ES-I3 (cell line): ENCODE data around the gene CXCR5.

Experiments
- H3K36me3 ChIP-seq: 2 replicates; pipeline ENCODE4 v1.6.1; 2013; ENCODE audit warnings: mild to moderate bottlenecking, low read length, control low read depth, moderate library complexity; ENCODE audit not compliant: insufficient read depth
- H3K4me1 ChIP-seq: 2 replicates; pipeline ENCODE4 v1.6.1; 2013; ENCODE audit warnings: mild to moderate bottlenecking, control low read depth, low read length; ENCODE audit not compliant: insufficient read depth
- H3K9ac ChIP-seq: 2 replicates; pipeline ENCODE4 v1.6.1; 2013; ENCODE audit warnings: low read depth, mild to moderate bottlenecking, low read length, moderate library complexity
- H3K9me3 ChIP-seq: 2 replicates; pipeline ENCODE4 v1.6.1; 2013; ENCODE audit warnings: mild to moderate bottlenecking, low read length, moderate library complexity; ENCODE audit not compliant: control insufficient read depth, insufficient read depth

CXCR5 gene

GRCh38 chr11:118885319-118885718 lies 1.6 kb downstream of the CXCR5 start:
- Histone ChIP-seq H3K9ac (no peak overlapping the region), H3K36me3 (no peaks in the 10 kb centered on the region), H3K9me3 (no peaks in the 10 kb centered on the region), H3K4me1 (peaks cover 16% of the 10 kb centered on the region; the same call in 1 of the 2 replicates)

DNA sequence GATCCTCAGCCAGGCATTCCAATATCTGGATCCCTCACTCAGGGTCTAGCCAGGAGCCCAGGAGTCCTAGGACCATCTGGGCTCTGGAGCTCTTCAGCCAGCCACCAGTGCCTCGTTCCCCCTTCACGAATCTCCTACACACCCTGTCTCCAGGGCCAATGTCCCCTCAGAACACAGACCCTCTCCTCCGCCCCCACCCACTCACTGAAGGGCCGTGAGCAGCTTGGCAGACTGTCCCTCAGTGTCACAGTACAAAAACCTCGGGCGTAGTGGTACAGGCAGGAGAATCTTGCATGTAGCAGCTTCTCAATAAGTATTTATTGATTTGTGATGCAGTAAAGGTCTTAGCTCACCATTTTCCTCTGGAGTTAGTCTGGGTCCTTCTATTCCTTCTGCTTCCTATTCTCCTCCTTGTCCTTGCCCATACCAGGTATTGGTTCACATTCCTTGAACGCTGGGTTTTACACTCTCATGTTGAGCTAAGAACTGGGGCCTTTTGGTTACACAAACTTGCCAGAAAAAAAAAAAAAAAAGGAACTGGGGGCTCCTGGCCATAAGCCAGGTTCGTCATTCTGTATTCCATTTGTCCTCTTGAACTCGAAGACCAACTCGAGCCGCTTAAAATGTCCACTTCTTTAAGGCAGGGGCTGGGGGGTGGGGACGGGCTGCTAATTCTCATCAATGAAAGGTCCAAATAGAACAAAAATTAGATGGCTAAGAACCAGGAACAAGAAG lies 2.3 kb downstream of the CXCR5 start:
- H3K36me3 ChIP-seq: no peaks in the 10 kb centered on the region
- H3K9ac ChIP-seq: no peak overlapping the region
- H3K4me1 ChIP-seq: peaks cover 16% of the 10 kb centered on the region; the same call in 1 of the 2 replicates

DNA sequence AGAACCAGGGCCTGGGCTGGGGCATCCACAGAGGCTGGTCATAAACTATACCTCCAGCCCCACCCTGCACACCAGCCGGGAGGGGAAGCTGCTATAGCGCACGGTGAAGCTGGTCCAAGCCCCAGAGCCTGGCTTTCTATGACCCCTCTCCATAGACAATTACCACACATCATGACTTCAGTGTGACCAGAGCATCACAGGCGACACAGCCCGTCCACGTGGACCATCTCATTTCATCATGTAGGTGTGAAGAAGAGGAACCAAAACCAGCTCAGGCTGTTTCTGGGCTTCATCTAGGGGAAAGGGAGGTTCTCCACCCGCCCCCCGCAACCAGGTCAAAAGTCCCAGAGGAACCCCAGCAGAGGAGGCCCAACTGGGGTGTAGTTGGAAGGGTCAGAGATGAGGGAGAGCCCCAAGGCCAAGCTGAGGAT lies 3.0 kb downstream of the CXCR5 start:
- Histone ChIP-seq H3K9me3 (no peaks in the 10 kb centered on the region), H3K9ac (no peak overlapping the region), H3K4me1 (peaks cover 16% of the 10 kb centered on the region; the same call in 1 of the 2 replicates), H3K36me3 (no peaks in the 10 kb centered on the region)

More for the DNA sequence above, 2.3 kb downstream of the CXCR5 start:
- H3K9me3 ChIP-seq: no peaks in the 10 kb centered on the region

- Histone ChIP-seq H3K36me3 (no peaks in the 10 kb centered on the region), H3K4me1 (peaks cover 16% of the 10 kb centered on the region; the same call in 1 of the 2 replicates), H3K9me3 (no peaks in the 10 kb centered on the region), H3K9ac (no peak overlapping the region)
Observed at GRCh38 chr11:118887206-118887605, 3.5 kb downstream of the CXCR5 start.

DNA sequence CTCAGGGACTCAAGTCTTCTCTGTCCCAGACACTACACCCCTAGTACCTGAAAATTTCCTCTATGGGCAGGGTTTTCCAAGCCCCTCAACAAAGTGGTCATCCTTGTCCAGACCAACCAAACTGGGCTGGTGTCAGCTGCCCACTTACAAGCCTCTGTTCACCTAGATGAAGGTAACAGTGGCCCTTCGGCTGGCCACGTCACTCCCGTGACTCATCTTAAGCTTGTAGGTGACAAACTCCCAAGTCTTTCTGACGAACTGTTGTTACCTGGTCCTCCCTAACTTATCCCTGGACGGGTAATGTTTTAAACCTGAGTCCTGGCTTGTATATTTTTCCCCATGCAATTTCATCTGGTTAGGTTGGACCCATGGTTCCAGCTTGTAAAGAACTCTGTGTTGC lies 4.7 kb downstream of the CXCR5 start:
- Histone ChIP-seq H3K4me1 (peaks cover 16% of the 10 kb centered on the region; the same call in 1 of the 2 replicates), H3K9ac (no peak overlapping the region), H3K36me3 (no peaks in the 10 kb centered on the region), H3K9me3 (no peaks in the 10 kb centered on the region)

GRCh38 chr11:118889797-118890196 lies 6.1 kb downstream of the CXCR5 start:
- Histone ChIP-seq H3K9ac (no peak overlapping the region), H3K4me1 (peaks cover 16% of the 10 kb centered on the region; the same call in 1 of the 2 replicates), H3K36me3 (no peaks in the 10 kb centered on the region), H3K9me3 (no peaks in the 10 kb centered on the region)

DNA sequence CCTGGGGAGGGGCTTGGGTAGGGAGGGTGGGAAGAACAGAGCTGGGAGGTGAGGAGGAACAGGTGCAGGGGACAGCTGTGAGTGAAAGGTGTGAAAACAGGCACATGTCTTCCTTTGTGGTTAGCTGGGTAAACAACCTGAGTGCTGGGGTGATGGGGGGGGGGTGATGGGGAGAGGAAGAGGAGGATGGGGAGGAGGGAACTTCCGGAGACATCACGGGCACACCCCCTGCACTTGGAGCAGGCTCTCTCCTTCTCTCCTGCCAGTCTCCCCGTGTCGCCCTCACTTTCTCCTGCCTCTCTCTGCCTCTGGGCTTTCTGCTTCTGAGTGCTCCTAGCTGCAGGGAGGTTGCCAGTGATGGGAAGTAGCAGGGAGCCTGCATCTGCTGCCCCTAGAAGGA lies 8.8 kb downstream of the CXCR5 start:
- Histone ChIP-seq H3K4me1 (peaks cover 20% of the 10 kb centered on the region; the same call in 1 of the 2 replicates), H3K9ac (no peak overlapping the region), H3K36me3 (no peaks in the 10 kb centered on the region), H3K9me3 (no peaks in the 10 kb centered on the region)

GRCh38 chr11:118892964-118893363 lies 9.3 kb downstream of the CXCR5 start:
- Histone ChIP-seq H3K4me1 (peaks cover 16% of the 10 kb centered on the region; the same call in 1 of the 2 replicates), H3K36me3 (no peaks in the 10 kb centered on the region), H3K9me3 (no peaks in the 10 kb centered on the region), H3K9ac (no peak overlapping the region)

- H3K4me1 ChIP-seq: peaks cover 11% of the 10 kb centered on the region; the same call in 1 of the 2 replicates
- no peaks in the 10 kb centered on the region for H3K36me3 ChIP-seq
Observed at GRCh38 chr11:118893662-118894061, 10.0 kb downstream of the CXCR5 start.

DNA sequence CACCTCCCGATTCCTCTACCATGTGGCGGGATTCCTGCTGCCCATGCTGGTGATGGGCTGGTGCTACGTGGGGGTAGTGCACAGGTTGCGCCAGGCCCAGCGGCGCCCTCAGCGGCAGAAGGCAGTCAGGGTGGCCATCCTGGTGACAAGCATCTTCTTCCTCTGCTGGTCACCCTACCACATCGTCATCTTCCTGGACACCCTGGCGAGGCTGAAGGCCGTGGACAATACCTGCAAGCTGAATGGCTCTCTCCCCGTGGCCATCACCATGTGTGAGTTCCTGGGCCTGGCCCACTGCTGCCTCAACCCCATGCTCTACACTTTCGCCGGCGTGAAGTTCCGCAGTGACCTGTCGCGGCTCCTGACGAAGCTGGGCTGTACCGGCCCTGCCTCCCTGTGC lies 10.5 kb downstream of the CXCR5 start:
- no peaks in the 10 kb centered on the region for H3K9me3 ChIP-seq
- H3K4me1 ChIP-seq: peaks cover 9% of the 10 kb centered on the region; the same call in 1 of the 2 replicates
- H3K9ac ChIP-seq: no peak overlapping the region
- no peaks in the 10 kb centered on the region for H3K36me3 ChIP-seq

More at GRCh38 chr11:118893662-118894061, 10.0 kb downstream of the CXCR5 start:
- Histone ChIP-seq H3K9me3 (no peaks in the 10 kb centered on the region), H3K9ac (no peak overlapping the region)

GRCh38 chr11:118895093-118896039 lies 11.7 kb downstream of the CXCR5 start:
- Histone ChIP-seq H3K9ac (no peak overlapping the region), H3K36me3 (peaks cover 7% of the 10 kb centered on the region; the same call in 1 of the 2 replicates), H3K9me3 (no peaks in the 10 kb centered on the region), H3K4me1 (peaks cover 7% of the 10 kb centered on the region; the same call in 1 of the 2 replicates)

GRCh38 chr11:118896472-118896913 lies 12.8 kb downstream of the CXCR5 start:
- Histone ChIP-seq H3K9ac (no peak overlapping the region), H3K36me3 (peaks cover 7% of the 10 kb centered on the region; the same call in 1 of the 2 replicates), H3K9me3 (no peaks in the 10 kb centered on the region), H3K4me1 (peaks cover 7% of the 10 kb centered on the region; the same call in 1 of the 2 replicates)

- H3K4me1 ChIP-seq: peaks cover 7% of the 10 kb centered on the region; the same call in 1 of the 2 replicates
Observed at GRCh38 chr11:118896921-118897591, 13.4 kb downstream of the CXCR5 start.

More at GRCh38 chr11:118896921-118897591, 13.4 kb downstream of the CXCR5 start:
- peaks cover 7% of the 10 kb centered on the region; the same call in 1 of the 2 replicates for H3K36me3 ChIP-seq
- H3K9me3 ChIP-seq: no peaks in the 10 kb centered on the region
- H3K9ac ChIP-seq: no peak overlapping the region
